ENCODE results near the gene DHX16. TPM values are rescaled to one million over a fixed set of nuclear protein-coding genes. Genes with fewer than 3 reads are reported as not detected.

The DHX16 gene
- total RNA-seq, 1 donor from 2014 or later, result 52.0 TPM

DNA sequence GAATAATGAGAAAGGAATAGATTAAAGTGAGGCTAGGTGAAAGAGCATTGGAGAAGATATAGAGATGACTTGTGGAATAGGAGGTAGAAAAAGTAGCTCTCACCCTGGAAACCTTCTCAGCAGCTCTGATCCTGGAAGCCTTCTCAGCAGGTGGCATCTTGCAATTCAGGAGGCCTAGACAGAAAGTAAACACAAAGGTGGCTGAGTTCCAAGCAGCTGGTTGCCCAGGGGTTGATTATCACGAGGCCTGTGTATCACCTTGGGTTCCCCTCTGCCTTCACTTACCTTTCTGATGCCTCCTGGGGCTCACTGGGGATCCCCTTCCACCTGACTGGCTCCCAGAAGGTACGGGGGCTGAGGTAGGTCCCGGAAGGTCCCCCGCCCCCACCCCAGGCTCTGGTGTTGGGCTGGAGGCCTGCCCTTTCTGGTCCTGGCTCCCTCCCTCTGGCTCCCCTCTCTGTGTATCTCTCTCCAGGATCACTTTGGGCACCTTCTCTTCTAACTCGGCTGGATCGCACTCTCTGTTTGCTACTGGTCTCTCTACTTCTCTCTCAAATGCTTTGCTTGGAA is 34.6 kb upstream of the DHX16 start:
- H3K4me3 ChIP-seq (ENCODE audit: low read depth, low read length), result no peak overlapping the region
- TF ChIP-seq, protein P1, sequence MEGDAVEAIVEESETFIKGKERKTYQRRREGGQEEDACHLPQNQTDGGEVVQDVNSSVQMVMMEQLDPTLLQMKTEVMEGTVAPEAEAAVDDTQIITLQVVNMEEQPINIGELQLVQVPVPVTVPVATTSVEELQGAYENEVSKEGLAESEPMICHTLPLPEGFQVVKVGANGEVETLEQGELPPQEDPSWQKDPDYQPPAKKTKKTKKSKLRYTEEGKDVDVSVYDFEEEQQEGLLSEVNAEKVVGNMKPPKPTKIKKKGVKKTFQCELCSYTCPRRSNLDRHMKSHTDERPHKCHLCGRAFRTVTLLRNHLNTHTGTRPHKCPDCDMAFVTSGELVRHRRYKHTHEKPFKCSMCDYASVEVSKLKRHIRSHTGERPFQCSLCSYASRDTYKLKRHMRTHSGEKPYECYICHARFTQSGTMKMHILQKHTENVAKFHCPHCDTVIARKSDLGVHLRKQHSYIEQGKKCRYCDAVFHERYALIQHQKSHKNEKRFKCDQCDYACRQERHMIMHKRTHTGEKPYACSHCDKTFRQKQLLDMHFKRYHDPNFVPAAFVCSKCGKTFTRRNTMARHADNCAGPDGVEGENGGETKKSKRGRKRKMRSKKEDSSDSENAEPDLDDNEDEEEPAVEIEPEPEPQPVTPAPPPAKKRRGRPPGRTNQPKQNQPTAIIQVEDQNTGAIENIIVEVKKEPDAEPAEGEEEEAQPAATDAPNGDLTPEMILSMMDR (conservative IDR thresholded peaks at IDR 0.05; ENCODE audit: low read depth, low read length), result no peak
- DNase-seq (ENCODE audit: low read depth), result no peak

DNA sequence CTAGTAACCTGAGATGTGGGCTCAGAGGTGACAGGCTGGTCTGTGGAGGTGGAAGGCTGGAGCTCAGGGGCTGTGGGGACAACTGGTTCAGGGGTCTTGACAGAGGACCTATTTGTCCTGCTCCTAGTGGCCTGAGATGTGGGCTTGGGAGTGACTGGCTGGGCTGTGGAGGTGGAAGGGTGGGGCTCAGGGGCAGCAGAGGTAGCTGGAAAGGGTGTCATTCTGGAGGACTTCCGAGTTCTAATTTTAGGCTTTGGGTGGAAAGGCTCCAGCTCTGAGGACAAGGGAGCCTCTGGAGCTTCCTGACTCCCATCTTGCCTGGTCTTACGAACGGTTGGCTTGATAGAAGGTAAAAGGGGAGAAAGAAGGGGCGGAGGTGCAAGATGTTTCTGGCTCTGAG is 32.8 kb upstream of the DHX16 start:
- no peak overlapping the region for H3K4me3 ChIP-seq (ENCODE audit: low read depth, low read length)
- TF ChIP-seq, protein P1 (conservative IDR thresholded peaks at IDR 0.05; ENCODE audit: low read depth, low read length), result no peak
- DNase-seq (ENCODE audit: low read depth), result no peak

DNA sequence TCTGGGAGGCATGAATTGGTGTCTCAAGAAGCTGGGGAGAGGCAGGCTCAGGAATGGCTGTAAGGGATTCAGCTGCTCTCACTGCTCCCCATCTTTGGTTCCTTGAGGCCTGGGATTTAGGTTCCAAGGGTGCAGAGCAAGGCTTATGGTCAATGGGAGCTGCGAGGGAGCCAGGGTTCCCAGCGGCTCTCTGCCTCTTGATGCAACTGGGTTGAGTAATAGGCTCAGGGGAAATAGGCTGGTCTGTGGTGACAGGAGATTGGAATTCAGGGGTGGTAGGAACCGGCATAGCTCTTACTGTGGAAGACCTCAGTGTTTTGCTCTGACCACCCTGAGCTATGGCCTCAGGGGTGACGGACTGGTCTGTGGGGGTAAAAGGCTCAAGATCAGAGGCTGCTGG is 31.0 kb upstream of the DHX16 start:
- TF ChIP-seq, protein P1 (conservative IDR thresholded peaks at IDR 0.05; ENCODE audit: low read depth, low read length), result no peak
- no peak overlapping the region for H3K4me3 ChIP-seq (ENCODE audit: low read depth, low read length)
- no peak for DNase-seq (ENCODE audit: low read depth)

DNA sequence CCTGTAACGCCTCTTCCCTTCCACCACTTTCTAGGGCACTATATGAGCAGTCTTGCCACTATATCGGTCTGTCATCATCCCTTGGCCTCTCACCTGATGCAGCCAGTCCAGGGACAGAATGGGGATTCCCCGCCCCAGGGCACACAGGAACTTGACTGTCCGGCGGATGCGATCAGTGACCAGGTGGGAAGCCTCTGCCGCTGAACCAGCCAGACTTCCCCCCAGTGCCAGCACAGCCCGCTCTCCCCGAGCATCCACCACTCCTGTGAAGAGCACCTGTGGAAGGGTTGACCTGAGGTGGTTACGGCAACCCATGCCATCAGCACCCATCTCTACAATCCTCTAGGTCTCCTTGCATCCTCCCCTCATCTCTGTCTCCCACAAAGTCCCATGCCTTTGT is 30.2 kb upstream of the DHX16 start:
- H3K4me3 ChIP-seq (ENCODE audit: low read depth, low read length), result no peak overlapping the region
- DNase-seq (ENCODE audit: low read depth), result no peak
- TF ChIP-seq, protein P1 (conservative IDR thresholded peaks at IDR 0.05; ENCODE audit: low read depth, low read length), result no peak

DNA sequence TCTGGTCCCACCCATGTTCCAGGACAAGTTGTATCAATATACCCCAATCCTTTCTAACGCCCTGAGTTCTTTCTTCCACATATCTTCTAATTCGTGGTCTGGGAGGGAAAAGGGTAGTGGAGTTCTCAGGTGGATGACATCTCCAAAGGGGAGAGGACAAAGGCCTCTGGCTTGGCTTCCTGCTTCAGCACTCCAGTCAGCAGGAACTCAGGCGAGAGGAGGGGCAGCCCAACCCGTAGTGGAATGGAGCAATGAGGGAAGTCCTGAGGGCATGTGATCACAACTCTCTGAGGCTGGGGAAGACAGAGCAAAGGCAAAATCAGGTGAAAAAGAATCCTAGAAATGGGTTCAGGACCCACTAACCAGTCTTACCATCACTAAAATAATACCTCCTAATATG is 27.5 kb upstream of the DHX16 start:
- DNase-seq (ENCODE audit: low read depth), result no peak
- TF ChIP-seq, protein P1 (conservative IDR thresholded peaks at IDR 0.05; ENCODE audit: low read depth, low read length), result no peak
- no peak overlapping the region for H3K4me3 ChIP-seq (ENCODE audit: low read depth, low read length)

DNA sequence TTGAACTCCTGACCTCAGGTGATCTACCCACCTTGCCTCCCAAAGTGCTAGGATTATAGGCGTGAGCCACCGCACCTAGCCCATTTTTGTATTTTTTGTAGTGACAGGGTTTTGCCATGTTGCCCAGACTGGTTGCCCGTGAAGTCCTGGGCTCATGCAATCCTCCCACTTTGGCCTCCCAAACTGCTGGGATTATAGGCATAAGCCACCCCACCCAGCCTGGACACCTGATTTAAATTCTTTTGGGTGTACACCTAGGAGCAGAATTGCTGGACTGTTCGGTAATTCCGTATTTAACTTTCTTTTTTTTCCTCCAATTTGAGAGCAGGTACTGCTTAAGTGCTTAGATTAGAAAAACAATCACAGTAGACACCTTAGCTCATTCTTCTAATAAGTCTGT is 23.6 kb upstream of the DHX16 start:
- TF ChIP-seq, protein P1 (conservative IDR thresholded peaks at IDR 0.05; ENCODE audit: low read depth, low read length), result no peak
- DNase-seq (ENCODE audit: low read depth), result no peak
- no peak overlapping the region for H3K4me3 ChIP-seq (ENCODE audit: low read depth, low read length)

DNA sequence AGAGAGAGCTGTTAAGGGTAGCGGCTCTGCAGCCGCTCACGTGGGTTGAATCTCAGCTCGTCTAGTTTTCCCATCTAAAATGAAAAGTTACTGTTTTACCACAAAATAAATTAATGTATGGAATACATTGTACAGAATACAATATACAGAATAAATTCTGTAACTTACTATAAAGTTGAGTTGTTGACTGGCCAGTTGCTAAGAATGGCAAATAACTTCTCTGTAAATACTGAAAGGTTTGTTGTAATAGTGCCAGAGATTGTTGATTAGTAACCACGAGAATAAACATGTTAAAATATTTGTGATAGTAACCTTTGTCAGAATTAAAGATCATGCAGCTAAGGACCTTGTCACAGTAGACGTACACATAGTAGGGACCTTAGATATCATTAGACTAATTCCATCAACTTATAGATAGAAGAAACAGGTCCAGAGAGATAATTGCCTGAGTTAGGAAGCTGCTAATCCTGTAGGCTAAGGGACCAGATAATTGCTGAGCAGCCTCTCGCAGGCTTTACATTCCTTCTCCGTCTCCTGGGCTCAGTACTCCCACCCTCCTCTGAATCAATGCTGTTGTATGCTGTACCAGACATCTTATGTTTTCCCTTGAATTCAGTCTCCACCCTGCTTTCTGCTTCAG is 18.5 kb upstream of the DHX16 start:
- TF ChIP-seq, protein P1 (conservative IDR thresholded peaks at IDR 0.05; ENCODE audit: low read depth, low read length), result no peak
- peak overlapping the region; percentile 82 for H3K4me3 ChIP-seq (ENCODE audit: low read depth, low read length)
- DNase-seq (ENCODE audit: low read depth), result no peak
